Stimulated activated CD8-positive, alpha-beta memory T cell treated with anti-CD3 and anti-CD28 coated beads, Interleukin-2, amount 100 ng/mL, for 48 hours (primary cell): Measurements from ENCODE around the gene SLC35E4.
"Not testable (repeated sequence)": the region's sequence is repeated elsewhere in the genome, so short reads cannot be mapped to it uniquely, and the experiment has no call there.

ENCODE experiments used
- DNase-seq, 2 donors: peaks; one replicate each; pipeline ENCODE4 v3.0.0-alpha.2; 2020; ENCODE audit warnings: low read depth in 2 of 2

The SLC35E4 gene

DNA sequence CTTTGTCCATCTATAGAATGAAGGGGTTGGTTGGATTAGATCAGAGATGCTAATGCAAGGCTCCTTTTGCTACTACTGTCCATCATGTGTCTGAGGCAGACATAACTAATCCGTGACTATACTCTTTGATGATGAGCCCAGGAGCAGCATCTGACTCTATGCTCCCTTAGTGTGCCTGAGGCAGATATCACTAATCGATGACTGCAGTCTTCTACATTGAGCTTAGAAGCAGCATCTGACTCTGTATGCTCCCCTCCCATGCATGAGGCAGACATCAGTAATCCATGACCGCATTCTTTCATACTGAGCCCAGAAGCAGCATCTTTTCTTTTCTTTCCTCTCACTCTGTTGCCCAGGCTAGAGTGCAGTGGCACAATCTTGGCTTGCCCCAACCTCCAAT is 24.4 kb upstream of the SLC35E4 start:
- no peak for DNase-seq

DNA sequence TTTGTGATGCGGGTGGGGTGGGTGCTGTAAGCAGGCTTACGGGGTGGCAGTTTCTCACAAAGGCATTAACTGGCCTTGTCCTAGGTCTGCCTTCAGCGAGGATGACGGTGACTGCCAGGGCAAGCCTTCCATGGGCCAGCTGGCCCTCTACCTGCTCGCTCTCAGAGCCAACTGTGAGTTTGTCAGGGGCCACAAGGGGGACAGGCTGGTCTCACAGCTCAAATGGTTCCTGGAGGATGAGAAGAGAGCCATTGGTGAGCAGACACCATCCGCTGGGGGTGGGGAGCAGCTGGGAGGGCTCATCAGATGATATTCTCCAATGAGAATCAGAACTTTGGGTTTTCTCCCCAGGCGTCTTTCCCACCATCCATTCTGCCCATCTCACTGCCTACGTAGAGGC is 22.8 kb upstream of the SLC35E4 start:
- no peak for DNase-seq

DNA sequence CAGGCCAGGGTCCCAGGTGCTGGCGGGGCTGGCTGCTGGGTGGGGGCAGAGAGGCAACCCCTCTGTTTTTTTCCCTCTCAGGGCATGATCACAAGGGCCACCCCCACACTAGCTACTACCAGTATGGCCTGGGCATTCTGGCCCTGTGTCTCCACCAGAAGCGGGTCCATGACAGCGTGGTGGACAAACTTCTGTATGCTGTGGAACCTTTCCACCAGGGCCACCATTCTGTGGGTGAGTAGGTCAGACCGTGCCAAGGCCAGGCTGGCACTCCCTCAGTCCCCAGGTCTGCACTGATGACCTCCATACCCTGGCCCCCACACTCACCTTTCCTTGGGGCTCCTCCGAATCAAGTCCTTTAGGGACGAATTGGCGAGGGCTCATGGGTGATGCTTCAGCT is 21.3 kb upstream of the SLC35E4 start:
- no peak for DNase-seq

DNA sequence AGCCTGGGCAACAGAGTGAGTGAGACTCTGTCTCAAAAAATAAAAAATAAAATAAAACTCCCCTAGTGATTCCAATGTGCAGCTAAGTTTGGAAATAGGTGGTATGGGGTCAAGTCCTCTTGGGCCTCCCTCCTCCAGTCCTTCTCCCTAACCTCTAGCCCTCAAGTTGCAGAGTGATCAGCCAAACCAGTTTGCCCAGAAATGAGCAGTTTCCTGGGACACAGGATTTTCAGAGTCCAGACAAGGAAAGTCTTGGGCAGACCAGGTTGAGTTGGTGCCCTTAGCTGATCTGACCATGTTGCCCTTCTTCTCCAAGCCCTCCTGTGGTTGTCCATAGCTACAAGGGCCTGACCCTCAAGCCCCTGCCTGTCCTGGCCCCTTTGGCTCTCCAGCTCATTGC is 20.7 kb upstream of the SLC35E4 start:
- no peak for DNase-seq

DNA sequence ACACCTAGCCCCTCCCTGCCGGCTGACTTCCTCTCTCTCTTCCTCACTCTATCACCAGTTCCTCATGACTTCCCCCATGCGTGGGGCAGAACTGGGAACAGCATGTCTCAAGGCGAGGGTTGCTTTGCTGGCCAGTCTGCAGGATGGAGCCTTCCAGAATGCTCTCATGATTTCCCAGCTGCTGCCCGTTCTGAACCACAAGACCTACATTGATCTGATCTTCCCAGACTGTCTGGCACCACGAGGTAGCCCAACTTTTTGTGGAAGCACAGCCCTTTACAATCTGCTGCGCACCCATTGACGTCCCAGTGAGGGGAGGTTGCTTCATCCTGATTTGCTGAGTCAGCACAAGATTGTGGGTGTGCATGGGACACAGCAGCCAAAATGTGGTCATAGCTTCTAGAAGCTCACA is 20.0 kb upstream of the SLC35E4 start:
- DNase-seq: no peak

DNA sequence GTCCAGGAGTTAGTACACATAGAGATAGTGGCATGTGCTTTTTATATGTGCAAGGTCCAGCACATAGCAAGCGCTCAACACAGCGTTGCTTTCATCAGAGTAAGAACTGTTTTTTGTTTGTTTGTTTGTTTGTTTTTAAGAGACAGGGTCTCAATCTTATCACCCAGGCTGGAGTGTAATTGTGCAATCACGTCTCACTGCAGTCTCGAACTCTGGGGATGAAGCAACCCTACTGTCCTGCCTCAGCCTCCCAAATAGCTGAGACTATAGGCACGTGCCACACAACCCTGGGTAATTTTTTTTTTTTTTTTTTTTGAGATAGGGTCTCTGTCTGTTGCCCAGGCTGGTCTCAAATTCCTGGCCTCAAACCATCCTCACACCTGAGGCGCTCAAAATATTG is 17.8 kb upstream of the SLC35E4 start:
- no peak for DNase-seq

DNA sequence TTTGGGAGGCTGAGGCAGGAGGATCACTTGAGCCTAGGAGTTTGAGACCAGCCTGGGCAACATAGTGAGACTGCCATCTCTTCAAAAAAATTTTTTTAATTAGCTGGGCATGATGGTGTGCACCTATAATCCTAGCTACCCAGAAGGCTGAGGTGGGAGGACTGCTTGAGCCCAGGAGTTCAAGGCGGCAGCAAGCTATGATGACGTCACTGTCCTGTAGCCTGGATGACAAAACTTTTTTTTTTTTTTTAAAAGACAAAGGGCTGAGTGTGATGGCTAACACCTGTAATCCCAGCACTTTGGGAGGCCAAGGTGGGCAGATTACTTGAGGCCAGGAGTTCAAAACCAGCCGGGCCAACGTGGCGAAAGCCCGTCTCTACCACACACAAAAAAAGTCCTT is 15.7 kb upstream of the SLC35E4 start:
- DNase-seq: not testable (repeated sequence)

DNA sequence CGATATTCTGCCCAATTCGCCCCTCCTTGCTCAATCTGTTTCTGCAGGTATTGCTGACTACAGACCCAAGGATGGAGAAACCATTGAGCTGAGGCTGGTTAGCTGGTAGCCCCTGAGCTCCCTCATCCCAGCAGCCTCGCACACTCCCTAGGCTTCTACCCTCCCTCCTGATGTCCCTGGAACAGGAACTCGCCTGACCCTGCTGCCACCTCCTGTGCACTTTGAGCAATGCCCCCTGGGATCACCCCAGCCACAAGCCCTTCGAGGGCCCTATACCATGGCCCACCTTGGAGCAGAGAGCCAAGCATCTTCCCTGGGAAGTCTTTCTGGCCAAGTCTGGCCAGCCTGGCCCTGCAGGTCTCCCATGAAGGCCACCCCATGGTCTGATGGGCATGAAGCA is 9.2 kb upstream of the SLC35E4 start:
- DNase-seq: no peak

DNA sequence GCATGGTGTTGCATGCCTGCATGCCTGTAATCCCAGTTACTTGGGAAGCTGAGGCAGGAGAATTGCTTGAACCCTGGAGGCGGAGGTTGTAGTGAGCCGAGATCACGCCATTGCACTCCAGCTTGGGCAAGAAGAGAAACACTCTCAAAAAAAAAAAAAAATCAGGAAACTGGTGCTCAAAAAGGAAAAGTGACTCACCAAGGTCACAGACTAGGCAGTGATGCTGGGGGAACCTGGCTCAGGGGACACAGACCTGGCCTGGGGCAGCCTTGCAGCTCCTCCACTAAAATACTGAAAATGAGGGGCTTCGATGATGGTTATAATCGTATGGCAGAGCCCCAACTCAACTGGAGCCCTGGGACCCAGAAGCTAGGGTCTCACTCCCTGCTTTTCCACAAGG is 8.1 kb upstream of the SLC35E4 start:
- no peak for DNase-seq

DNA sequence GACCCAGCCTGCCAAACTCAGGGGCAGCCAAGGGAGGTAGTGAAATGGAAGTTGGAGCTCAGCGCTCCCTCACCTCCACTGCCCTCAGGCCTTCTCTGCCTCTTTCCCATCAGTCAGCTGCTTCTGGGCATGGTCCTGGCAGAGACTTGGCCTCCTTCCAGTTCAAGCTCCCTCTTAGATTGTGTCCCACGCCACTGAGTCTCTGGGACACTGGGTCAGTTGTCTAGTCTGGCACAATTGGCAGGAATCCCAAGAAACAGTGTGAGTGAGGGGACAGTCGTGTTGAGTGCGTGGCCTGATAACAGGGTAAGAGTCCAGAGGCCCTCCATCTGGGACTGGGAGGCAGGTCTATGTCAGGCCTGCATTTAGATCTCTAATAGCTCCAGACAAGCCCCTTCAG is 7.1 kb upstream of the SLC35E4 start:
- DNase-seq: no peak

DNA sequence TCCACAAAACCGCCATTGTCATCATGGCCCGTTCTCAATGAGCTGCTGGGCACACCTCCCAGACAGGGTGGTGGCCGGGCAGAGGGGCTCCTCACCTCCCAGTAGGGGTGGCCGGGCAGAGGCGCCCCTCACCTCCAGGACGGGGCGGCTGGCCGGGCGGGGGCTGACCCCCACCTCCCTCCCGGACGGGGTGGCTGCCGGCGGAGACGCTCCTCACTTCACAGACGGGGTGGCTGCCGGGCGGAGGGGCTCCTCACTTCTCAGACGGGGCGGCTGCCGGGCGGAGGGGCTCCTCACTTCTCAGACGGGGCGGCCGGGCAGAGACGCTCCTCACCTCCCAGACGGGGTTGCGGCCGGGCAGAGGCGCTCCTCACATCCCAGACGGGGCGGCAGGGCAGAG is 4.1 kb upstream of the SLC35E4 start:
- DNase-seq: not testable (repeated sequence)

DNA sequence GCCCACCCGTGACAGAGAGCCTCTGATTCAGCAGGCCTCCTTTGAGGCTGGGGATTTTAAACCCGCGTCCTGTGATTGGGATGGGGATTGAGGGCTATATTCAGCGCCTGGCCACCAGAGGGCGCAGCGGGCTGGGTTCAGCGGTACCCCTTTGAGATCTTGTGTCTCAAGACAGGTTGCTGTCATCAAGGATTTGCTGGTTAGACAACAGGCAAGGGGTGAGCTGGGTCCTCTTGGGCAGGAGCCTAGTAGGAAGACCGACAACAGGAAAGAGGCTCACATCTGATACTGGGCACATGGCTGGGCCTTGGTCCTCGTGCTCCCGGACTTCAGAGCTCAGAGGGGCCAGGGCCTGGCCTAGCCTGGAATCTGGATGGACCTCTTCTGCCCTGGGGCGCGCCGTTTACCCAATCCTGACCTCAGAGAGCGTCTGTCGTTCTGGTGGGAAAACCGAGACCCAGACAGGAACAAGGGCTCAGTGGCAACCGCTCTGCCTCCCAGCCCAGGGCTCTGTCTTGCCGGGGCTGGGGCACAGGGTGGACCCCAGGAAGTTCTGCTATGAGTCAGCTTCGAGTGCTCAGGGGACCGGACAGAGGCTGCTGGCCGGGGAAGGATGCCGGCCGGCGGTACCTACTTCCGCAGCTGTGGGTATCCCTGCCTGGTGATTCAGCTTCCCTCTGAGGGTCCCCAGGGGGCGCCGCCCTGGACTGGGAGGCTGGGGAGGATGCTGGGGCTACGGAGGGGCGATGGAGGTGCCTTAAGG is 929 bp upstream of the SLC35E4 start:
- peak; percentile 82 to 88 for DNase-seq

DNA sequence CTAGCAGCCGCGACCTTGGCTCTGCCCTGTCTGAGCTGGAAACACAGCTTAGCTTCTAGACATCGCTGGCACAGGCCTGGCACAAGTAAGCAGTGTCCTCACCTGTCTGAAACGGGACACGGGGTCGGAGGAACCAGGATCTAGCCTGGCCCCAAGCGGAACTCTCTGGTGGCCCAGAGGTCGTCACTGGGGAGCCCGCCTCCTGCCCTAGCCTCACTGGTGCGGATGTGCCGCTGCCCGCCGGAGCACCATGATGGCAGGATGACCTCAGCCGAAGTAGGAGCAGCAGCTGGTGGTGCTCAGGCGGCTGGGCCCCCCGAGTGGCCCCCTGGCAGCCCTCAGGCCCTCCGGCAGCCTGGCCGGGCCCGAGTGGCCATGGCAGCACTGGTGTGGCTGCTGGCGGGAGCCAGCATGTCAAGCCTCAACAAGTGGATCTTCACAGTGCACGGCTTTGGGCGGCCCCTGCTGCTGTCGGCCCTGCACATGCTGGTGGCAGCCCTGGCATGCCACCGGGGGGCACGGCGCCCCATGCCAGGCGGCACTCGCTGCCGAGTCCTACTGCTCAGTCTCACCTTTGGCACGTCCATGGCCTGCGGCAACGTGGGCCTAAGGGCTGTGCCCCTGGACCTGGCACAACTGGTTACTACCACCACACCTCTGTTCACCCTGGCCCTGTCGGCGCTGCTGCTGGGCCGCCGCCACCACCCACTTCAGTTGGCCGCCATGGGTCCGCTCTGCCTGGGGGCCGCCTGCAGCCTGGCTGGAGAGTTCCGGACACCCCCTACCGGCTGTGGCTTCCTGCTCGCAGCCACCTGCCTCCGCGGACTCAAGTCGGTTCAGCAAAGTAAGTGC is 871 bp downstream of the SLC35E4 start:
- DNase-seq: no peak

DNA sequence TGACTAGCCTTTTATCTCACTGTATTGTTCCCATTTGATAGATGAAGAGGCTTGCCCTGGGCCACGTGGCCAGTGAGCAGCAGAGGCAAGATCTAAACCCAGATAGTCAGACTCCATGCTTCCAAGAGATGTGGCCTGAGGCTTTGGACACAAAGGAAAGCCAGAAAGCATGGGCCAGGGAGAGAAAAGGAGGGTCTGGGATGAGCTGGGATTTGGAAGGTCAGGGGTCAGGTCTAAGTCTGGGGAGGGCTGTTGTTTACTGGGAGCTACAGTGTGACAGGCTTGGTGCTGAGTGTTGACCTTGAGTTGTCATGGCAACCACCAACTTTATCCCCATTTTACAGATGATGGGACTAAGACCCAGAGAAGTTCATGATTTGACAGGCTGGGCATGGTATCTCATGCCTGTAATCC is 2.1 kb downstream of the SLC35E4 start:
- no peak for DNase-seq

DNA sequence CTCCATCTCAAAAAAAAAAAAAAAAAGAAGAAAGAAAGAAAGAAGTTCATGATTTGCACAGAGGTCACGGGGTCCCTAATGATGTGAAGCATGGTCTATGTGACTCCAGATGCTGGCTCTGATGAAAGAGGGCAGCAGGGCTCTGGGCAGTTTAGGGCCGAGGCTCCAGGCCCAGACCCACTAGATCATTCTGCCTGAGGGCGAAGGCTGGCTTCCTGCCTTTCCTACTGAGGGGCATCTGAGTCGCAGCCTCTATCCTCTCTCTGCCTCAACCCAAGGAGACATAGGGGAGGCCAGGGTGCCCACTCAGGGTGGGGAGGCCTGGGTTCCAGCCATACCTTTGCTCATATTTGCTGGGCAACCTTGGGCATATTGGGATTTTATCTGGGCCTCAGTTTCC is 4.8 kb downstream of the SLC35E4 start:
- no peak for DNase-seq

DNA sequence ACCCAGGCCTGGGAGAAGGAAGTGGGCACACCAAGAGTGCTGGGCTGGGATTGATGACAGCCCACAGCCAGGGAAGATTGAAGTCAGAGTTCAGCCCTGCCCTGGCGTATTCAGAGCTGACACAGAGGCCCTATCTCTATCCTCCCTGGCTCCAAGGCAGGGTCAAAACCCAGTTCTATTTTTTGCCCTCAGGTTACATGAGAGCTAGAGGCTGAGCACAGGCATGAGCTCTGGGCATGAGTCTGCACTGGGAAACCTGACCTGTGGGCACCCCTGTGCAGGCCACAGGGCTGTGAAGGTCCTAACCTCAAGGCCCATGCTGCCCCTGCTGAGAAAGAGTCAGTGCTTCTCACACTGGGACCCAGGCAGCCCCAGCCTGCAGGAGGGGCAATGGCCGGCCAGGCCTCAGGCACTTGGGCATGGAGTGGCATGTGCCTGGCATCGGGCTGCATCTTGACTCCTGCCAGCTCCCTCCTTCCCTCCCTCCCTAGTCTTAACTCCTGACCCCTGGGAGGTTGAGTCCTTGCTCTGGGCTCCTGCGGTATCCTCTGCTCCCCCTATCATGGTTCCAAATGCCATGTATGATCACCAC is 5.4 kb downstream of the SLC35E4 start:
- DNase-seq: no peak

DNA sequence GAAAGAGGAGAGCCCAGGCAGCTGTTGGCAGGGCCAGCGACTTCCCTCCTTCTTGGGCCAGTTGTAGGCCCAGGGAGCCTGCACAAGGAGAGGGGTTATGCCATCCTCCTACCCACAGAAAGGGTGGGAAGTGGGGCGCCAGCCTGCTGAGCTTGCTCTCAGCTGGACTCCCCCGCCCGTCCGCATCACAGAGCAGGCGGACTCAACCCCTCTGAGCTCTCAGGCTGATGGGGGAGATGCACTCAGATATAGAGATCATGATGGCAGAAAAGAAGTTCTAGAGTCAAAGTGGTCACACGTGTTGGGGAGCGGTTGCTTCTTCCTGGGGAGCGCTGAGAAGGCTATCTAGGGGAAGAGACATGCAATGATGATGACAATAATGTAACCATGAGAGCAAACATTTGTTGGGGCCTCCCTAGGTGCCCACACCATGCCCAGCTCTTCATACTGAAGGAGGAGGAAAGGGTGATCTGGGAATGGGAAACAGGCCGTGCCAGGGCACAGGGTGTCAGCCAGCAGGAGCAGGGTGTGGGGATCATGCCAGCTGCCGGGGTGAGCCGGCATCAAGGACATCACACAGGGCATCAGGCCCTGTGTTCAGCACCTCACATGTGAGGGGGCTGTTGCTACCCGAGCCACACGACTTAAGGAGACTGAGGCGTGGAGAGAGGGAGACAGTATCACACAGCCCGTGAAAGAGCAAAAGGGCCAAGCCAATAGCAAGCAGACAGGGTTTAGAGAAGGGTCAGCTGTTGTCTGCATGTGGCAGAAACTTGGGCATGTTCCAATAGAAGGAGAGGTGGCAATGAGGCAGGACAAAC is 7.7 kb downstream of the SLC35E4 start:
- no peak for DNase-seq

DNA sequence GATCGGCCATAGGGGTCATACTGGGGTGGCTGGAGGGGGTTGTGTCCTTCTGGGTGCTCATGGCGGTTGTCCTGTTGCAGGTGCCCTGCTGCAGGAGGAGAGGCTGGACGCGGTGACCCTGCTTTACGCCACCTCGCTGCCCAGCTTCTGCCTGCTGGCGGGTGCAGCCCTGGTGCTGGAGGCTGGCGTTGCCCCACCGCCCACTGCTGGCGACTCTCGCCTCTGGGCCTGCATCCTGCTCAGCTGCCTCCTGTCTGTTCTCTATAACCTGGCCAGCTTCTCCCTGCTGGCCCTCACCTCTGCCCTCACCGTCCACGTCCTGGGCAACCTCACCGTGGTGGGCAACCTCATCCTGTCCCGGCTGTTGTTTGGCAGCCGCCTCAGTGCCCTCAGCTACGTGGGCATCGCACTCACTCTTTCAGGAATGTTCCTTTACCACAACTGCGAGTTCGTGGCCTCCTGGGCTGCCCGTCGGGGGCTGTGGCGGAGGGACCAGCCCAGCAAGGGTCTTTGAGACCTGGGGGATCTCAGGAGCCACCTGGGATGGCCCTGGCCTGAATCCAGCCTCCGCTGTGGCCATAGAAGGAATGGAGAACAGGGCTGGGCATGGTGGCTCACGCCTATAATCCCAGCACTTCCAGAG is 11.1 kb downstream of the SLC35E4 start:
- no peak for DNase-seq

DNA sequence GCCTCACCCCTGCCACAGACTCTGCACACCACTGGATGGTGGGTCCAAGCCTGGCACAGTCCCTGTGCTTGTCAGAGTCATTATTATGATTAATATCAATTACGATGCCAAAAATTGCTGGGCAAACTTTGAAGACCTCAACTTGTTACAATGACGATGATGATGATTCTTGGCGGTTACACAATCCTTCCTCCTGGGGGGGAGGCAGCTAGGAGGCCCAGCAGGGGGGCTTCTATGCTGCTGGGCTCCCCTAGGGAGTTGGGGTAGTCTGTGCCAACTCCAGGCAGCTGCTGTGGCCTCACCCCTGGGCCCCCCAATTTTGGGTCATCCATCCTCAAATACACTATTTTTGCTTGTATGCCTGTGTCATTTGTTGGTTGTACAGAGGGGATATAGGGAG is 12.0 kb downstream of the SLC35E4 start:
- DNase-seq: no peak

DNA sequence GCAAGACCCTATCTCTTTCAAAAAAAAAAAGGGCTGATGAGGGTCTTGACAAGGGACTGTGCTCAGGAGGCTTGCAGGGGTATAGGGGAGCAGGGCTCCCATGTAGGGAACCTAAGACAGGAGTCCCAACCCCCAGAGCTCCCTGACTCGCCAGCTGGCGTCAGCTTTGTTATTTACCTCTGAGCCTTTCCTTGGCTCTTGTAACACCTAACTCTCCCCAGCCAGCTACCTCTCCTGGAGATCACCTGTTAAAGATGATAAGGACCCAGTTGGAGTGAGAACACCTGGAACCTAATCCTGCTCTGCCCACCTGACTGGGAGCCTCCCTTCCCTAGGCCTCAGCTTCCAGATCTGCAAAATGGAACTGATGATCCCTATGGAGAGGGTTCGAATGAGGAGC is 13.2 kb downstream of the SLC35E4 start:
- no peak for DNase-seq

DNA sequence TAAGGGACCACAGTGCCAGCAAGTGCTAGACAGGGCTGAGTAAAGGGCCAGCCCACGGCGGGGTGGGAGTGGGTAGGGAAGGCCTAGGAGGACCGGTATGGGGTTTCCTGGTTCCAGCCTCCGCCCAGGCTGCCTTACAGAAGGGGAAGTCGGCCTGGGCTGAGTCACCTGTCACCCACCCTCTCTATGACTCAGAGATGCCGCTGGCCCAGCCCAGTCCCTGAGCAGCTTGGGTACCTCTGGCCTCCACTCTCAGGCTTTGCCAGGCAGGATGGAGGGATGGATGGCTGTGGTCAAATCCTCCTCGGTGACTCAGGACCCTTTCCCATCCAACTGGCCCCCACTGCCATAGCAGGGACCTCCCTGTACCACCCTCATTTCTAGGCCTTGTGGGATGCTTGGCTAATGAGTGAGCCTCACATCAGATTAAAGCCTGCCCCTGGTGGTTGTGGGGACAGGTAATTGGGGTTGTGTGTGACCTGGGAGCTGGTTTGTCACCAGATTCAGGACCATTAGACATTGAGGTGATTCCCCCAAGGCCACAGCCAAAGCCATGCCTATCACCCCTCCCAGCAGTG is 13.9 kb downstream of the SLC35E4 start:
- peak; percentile 81 to 82 for DNase-seq
